Tibial nerve (tissue), 3 donors: Measurements from ENCODE around the gene ZNF33A.

Experiments
- POLR2A ChIP-seq, 2 donors: fragments of 450-650 bp; IDR thresholded peaks; one replicate each; pipeline ENCODE4 v1.6.1; 2017; ENCODE audit warnings: antibody characterized with exemption in 2 of 2, mild to moderate bottlenecking in 2 of 2, moderate library complexity in 2 of 2
- TF ChIP-seq, protein P1 (sequence below), 5 experiments: fragments of 200-600 bp in 3 of 5; fragments of 450-650 bp in 2 of 5; sonication (generic) in 3 of 5; IDR thresholded peaks; one replicate each; pipeline ENCODE4 v1.5.1; 2016 to 2019; ENCODE audit warnings: antibody characterized with exemption in 5 of 5, mild to moderate bottlenecking in 3 of 5, moderate library complexity in 2 of 5

DNA sequence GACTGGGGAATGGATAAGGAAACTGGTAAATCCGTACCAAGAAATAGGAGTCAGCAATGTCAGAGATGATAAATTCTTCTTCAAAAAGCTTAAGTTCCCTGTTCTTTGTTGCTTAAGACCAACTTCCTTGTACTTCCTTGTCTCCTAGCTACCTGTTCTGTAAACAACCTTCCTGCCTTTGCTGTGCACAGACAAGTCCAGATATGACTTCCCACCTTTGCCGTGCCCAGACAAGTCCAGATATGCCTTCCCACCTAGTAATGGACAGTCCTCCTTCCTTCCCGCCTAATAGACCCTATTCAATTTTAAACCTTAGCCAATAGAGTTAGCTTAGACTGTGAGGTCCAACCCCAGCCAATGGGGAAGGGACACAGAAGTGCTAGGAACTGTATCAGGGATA lies 2.5 kb upstream of the ZNF33A start:
- TF ChIP-seq, protein P1, sequence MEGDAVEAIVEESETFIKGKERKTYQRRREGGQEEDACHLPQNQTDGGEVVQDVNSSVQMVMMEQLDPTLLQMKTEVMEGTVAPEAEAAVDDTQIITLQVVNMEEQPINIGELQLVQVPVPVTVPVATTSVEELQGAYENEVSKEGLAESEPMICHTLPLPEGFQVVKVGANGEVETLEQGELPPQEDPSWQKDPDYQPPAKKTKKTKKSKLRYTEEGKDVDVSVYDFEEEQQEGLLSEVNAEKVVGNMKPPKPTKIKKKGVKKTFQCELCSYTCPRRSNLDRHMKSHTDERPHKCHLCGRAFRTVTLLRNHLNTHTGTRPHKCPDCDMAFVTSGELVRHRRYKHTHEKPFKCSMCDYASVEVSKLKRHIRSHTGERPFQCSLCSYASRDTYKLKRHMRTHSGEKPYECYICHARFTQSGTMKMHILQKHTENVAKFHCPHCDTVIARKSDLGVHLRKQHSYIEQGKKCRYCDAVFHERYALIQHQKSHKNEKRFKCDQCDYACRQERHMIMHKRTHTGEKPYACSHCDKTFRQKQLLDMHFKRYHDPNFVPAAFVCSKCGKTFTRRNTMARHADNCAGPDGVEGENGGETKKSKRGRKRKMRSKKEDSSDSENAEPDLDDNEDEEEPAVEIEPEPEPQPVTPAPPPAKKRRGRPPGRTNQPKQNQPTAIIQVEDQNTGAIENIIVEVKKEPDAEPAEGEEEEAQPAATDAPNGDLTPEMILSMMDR (IDR thresholded peaks at IDR 0.05) = no peak
- TF ChIP-seq POLR2A (IDR thresholded peaks at IDR 0.05) = no peak
